ENCODE measurements around the gene ANGPTL4. TPM values are rescaled to one million over a fixed set of nuclear protein-coding genes. Genes with fewer than 3 reads are reported as not detected.

Gene ANGPTL4
- total and polyA plus RNA-seq, 2 of the 13 experiments (the other 11 are each of a cell fraction or from before 2014, with no cell fraction given), result 0.80 to 21.7 TPM

- TF ChIP-seq TBX2 (CRISPR knock-in tag; IDR thresholded peaks at IDR 0.05; ENCODE audit: borderline replicate concordance) (peak; percentile 96), TBL1XR1 (IDR thresholded peaks at IDR 0.05; ENCODE audit: borderline replicate concordance, low read length, partially characterized antibody) (peak; percentile 77), RFX1 (IDR thresholded peaks at IDR 0.05) (no peak), MED13 (CRISPR knock-in tag; IDR thresholded peaks at IDR 0.05) (no peak; the same call in 1 of the 2 replicates), RBAK (CRISPR knock-in tag; IDR thresholded peaks at IDR 0.05) (no peak), ARID2 (CRISPR knock-in tag; IDR thresholded peaks at IDR 0.05; ENCODE audit: borderline replicate concordance) (no peak), ZNF143 (CRISPR knock-in tag; IDR thresholded peaks at IDR 0.05) (peak; percentile 27; the same call in 1 of the 2 replicates), KDM5B (CRISPR knock-in tag; IDR thresholded peaks at IDR 0.05; ENCODE audit: borderline replicate concordance) (no peak; the same call in 1 of the 2 replicates), ZNF644 (CRISPR knock-in tag; IDR thresholded peaks at IDR 0.05; ENCODE audit: low read depth) (peak; percentile 73; the same call in 1 of the 2 replicates), ZNF251 (CRISPR knock-in tag; IDR thresholded peaks at IDR 0.05) (no peak), SATB2 (CRISPR knock-in tag; IDR thresholded peaks at IDR 0.05) (no peak), ZNF12 (CRISPR knock-in tag; IDR thresholded peaks at IDR 0.05) (no peak), DNMT1 (CRISPR knock-in tag; IDR thresholded peaks at IDR 0.05) (no peak), TGIF2 (CRISPR knock-in tag; IDR thresholded peaks at IDR 0.05) (0 out of 2 replicates have a peak, but pooled peaks have one; percentile 13), SNAPC5 (CRISPR knock-in tag; IDR thresholded peaks at IDR 0.05; ENCODE audit: borderline replicate concordance) (no peak), ZNF7 (CRISPR knock-in tag; IDR thresholded peaks at IDR 0.05) (no peak), ZNF609 (CRISPR knock-in tag; IDR thresholded peaks at IDR 0.05; ENCODE audit: borderline replicate concordance) (peak; percentile 91), HOXA9 (CRISPR knock-in tag; IDR thresholded peaks at IDR 0.05; ENCODE audit: borderline replicate concordance) (no peak), XRCC5 (optimal IDR thresholded peaks at IDR 0.05; ENCODE audit: low read length) (peak; percentile 69), REL (CRISPR knock-in tag; conservative IDR thresholded peaks at IDR 0.05) (no peak), DPF2 (CRISPR knock-in tag; IDR thresholded peaks at IDR 0.05; ENCODE audit: borderline replicate concordance, low read depth) (peak; percentile 71)
- TF ChIP-seq, protein P1, sequence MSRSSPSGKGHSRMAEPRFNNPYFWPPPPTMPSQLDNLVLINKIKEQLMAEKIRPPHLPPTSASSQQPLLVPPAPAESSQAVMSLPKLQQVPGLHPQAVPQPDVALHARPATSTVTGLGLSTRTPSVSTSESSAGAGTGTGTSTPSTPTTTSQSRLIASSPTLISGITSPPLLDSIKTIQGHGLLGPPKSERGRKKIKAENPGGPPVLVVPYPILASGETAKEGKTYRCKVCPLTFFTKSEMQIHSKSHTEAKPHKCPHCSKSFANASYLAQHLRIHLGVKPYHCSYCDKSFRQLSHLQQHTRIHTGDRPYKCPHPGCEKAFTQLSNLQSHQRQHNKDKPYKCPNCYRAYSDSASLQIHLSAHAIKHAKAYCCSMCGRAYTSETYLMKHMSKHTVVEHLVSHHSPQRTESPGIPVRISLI (CRISPR knock-in tag; IDR thresholded peaks at IDR 0.05; ENCODE audit: borderline replicate concordance), result peak; percentile 99
Measured at GRCh38 chr19:8373867-8374813, 10.2 kb downstream of the ANGPTL4 start (continued).
